Panc1 (cell line): ENCODE results near the gene FGG. TPM values are rescaled to one million over a fixed set of nuclear protein-coding genes. Genes with fewer than 3 reads are reported as not detected.

Source experiments
- ATAC-seq: fragments of 200-7000 bp; cut with Tn5 transposase; 2 replicates; pipeline ENCODE4 v1.9.1; 2020; ENCODE audit warnings: mild to moderate bottlenecking, moderate library complexity
- BruUV-seq: library from RNA; stranded (reverse); fragments of 400-500 nt; replicated peaks from 2 replicates; lab custom pipeline; 2021; lab: Mats Ljungman, UMichigan
- CTCF ChIA-PET: fragments of 300-600 bp; sonication (Branson Sonifier 250); formaldehyde crosslinking; loops from one replicate; lab custom pipeline; 2022; ENCODE audit warnings: antibody characterized with exemption; lab: Charles Lee
- POLR2A ChIA-PET: fragments of 300-600 bp; sonication (Branson Sonifier 250); formaldehyde crosslinking; loops from one replicate; lab custom pipeline; 2022; ENCODE audit warnings: antibody characterized with exemption; lab: Charles Lee
- DNase-seq: peaks from one replicate; pipeline ENCODE4 v3.0.0-alpha.2; 2010; ENCODE audit warnings: low read depth, low spot score
- H3K27ac ChIP-seq: 2 replicates; pipeline ENCODE4 v1.5.1; 2011; ENCODE audit warnings: mild to moderate bottlenecking, low read length, inconsistent platforms
- H3K27me3 ChIP-seq: fragments of 200-500 bp; sonication (Bioruptor generic); 2 replicates; pipeline ENCODE4 v1.6.0; 2014; ENCODE audit warnings: low read length, inconsistent platforms; ENCODE audit not compliant: control insufficient read depth, insufficient read depth
- H3K36me3 ChIP-seq: fragments of 200-500 bp; sonication (Bioruptor generic); 2 replicates; pipeline ENCODE4 v1.5.1; 2014; ENCODE audit warnings: inconsistent platforms, mild to moderate bottlenecking, low read length, moderate library complexity; ENCODE audit not compliant: control insufficient read depth, insufficient read depth
- H3K4me1 ChIP-seq: 2 replicates; pipeline ENCODE4 v1.5.1; 2011; ENCODE audit warnings: inconsistent platforms, mild to moderate bottlenecking, low read length, moderate library complexity; ENCODE audit not compliant: control insufficient read depth, insufficient read depth
- H3K4me3 ChIP-seq, 2 experiments: 2 replicates each; pipeline ENCODE4 v1.5.1; 2011 to 2012; ENCODE audit warnings: low read depth in 2 of 2, low read length in 2 of 2, mild to moderate bottlenecking in 2 of 2, inconsistent platforms in 1 of 2, moderate library complexity in 1 of 2
- H3K9me3 ChIP-seq: fragments of 200-500 bp; sonication (Bioruptor generic); 2 replicates; pipeline ENCODE4 v1.5.1; 2014; ENCODE audit warnings: low read depth, mild to moderate bottlenecking, inconsistent platforms, low read length, moderate library complexity; ENCODE audit not compliant: control insufficient read depth, insufficient read depth
- CTCF ChIP-seq: fragments of 450-650 bp; IDR thresholded peaks from 2 replicates; pipeline ENCODE4 v1.5.1; 2017; ENCODE audit warnings: mild to moderate bottlenecking
- POLR2AphosphoS5 ChIP-seq: IDR thresholded peaks from 2 replicates; pipeline ENCODE4 v1.6.1; 2012; ENCODE audit warnings: mild to moderate bottlenecking, low read depth, low read length, moderate library complexity
- REST ChIP-seq, 2 experiments: IDR thresholded peaks; 2 replicates each; pipeline ENCODE4 v1.6.1; 2011 to 2012; ENCODE audit warnings: low read depth in 2 of 2, control low read depth in 1 of 2, low read length in 1 of 2, mild to moderate bottlenecking in 1 of 2, moderate library complexity in 1 of 2; ENCODE audit not compliant: insufficient read depth in 1 of 2
- SIN3A ChIP-seq: IDR thresholded peaks from 2 replicates; pipeline ENCODE4 v1.6.1; 2012; ENCODE audit warnings: low read depth, mild to moderate bottlenecking, low read length, moderate library complexity, borderline replicate concordance; ENCODE audit not compliant: insufficient read depth
- TCF7L2 ChIP-seq: IDR thresholded peaks from 2 replicates; pipeline ENCODE4 v1.6.1; 2011; ENCODE audit warnings: mild to moderate bottlenecking, low read depth, low read length, inconsistent platforms
- in situ Hi-C: cut with HindIII; loops from 2 replicates; pipeline ENCODE4 v1.10.0; 2016; ENCODE audit warnings: low sequenced_read_pairs, low pct_unique_long_range_greater_than_20kb
- intact Hi-C: fragments of 100-400 bp; cut with micrococcal nuclease; formaldehyde crosslinking; loops from one replicate; pipeline ENCODE4 v1.10.0; 2022; ENCODE audit not compliant: unreplicated experiment
- total RNA-seq: library from RNA; stranded (reverse); gene quantifications from one replicate; pipeline ENCODE4 v1.2.1, GENCODE V29; 2021; ENCODE audit not compliant: unreplicated experiment

FGG gene
- total RNA-seq, 1 experiment from 2014 or later = 1.8 TPM

- CTCF ChIA-PET = no interaction called here
- H3K4me3 ChIP-seq = no peak overlapping the region
- H3K36me3 ChIP-seq = no peaks in the 10 kb centered on the region
- intact Hi-C loops = no loop called here
- DNase-seq = no peak
- no peak for TF ChIP-seq SIN3A
- TF ChIP-seq TCF7L2 = no peak
- TF ChIP-seq REST (IDR thresholded peaks at IDR 0.05; ENCODE audit: insufficient read depth in 1 of 2, low read depth in 2 of 2, low read length in 1 of 2) = no peak
- no peak for TF ChIP-seq CTCF
- no peak for TF ChIP-seq POLR2AphosphoS5
- no peak for ATAC-seq
- in situ Hi-C loops = no loop called here
- POLR2A ChIA-PET = no interaction called here
- H3K4me1 ChIP-seq = no peaks in the 10 kb centered on the region
- BruUV-seq = no TSS peak
- H3K27me3 ChIP-seq = no peaks in the 10 kb centered on the region
- H3K27ac ChIP-seq = no peak overlapping the region
- H3K9me3 ChIP-seq = no peaks in the 10 kb centered on the region
Observed at GRCh38 chr4:154614306-154614705, 1.9 kb upstream of the FGG start.

GRCh38 chr4:154611833-154612232 lies 623 bp downstream of the FGG start:
- intact Hi-C loops (no loop called here), in situ Hi-C loops (no loop called here)
- Histone ChIP-seq H3K36me3 (no peaks in the 10 kb centered on the region), H3K27ac (no peak overlapping the region), H3K27me3 (no peaks in the 10 kb centered on the region), H3K9me3 (no peaks in the 10 kb centered on the region), H3K4me3 (no peak overlapping the region), H3K4me1 (no peaks in the 10 kb centered on the region)
- DNase-seq = no peak
- POLR2A ChIA-PET = no interaction called here
- no TSS peak for BruUV-seq
- no peak for TF ChIP-seq REST (IDR thresholded peaks at IDR 0.05; ENCODE audit: insufficient read depth in 1 of 2, low read depth in 2 of 2, low read length in 1 of 2)
- no peak for TF ChIP-seq CTCF
- TF ChIP-seq TCF7L2 = no peak
- TF ChIP-seq POLR2AphosphoS5 = no peak
- no peak for TF ChIP-seq SIN3A
- no peak for ATAC-seq
- CTCF ChIA-PET = no interaction called here
